Measurements from ENCODE around the gene HKDC1.

DNA sequence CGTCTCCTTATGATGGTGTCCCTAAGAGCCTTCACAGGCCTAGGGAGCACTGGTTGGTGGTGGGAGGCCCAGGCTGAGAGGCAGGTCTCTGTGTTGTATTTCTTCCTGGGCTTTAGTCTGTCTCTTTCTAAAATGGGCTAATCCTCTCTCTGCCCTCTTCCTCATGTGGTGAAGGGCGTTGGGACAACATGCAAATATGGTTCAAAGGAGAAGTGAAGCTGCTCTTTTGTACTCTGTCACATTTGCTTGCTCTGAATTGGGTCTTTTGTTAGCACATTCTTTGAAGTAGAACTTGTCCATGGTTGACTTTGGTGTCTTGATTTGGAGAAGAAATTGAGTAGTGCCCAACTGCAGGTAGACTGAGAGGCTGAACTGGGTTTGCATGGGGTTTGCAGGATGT lies 59.0 kb downstream of the HKDC1 start:
- TF ChIP-seq CTCF (conservative IDR thresholded peaks at IDR 0.05; ENCODE audit: low read length) (no peak), EZH2phosphoT487 (IDR thresholded peaks at IDR 0.05; ENCODE audit: borderline replicate concordance) (no peak)
